ENCODE results near the gene SKA1.

SKA1 gene, protein sequence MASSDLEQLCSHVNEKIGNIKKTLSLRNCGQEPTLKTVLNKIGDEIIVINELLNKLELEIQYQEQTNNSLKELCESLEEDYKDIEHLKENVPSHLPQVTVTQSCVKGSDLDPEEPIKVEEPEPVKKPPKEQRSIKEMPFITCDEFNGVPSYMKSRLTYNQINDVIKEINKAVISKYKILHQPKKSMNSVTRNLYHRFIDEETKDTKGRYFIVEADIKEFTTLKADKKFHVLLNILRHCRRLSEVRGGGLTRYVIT

DNA sequence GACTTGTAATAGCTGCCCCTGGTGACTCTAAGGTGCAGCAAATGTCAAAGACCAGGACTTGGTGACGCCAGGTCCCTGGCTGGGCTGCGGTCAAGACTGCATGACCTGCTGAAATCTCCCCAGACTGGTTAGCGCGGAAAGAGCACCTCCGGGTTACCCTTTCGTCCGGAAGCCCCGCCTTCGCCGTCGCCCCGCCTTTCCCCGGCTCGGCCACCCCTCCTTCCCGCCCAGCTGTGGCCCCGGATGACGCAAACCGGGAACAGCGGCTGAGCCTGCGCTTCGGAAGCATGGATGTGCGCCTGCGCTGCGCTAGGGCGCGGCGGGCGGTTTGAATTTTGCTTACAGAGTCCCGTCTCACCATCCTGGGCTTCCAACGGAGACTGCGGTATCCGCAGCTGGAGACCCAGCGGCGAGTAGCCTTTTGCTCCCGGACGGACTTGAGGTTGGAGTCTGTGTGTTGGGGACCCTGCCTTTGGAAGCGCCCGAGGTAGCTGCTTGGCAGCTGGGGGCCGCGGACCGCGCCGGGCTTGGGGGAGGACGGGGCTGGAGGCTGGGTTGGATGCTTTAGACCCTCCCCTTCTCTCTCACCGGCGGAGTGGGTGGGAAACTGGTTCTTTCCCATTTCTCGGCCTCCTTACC lies at the start of gene SKA1:
SKA1 (plus strand) TSS at position 294 of the 639 bp plus-strand sequence. CDS start 785 bp downstream, outside the sequence.
- peak; percentile 93 for DNase-seq

DNA sequence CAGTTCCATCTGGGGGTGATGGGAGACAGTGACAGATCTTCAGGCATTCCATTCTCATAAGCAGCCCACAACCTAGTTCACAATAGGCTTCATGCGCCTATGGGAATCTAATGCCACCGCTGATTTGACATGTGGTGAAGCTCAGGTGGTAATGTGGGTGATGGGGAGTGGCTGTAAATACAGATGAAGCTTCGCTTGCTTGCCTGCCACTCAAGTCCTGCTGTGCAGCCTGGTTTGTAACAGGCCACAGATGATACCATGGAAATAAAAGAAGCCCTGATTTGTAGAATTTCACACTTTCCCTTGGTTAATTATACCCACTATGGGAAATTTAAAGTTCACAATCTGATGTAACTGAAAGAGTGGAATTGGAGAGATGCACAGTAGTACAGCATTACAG lies 46.9 kb upstream of the SKA1 start:
- DNase-seq: no peak

DNA sequence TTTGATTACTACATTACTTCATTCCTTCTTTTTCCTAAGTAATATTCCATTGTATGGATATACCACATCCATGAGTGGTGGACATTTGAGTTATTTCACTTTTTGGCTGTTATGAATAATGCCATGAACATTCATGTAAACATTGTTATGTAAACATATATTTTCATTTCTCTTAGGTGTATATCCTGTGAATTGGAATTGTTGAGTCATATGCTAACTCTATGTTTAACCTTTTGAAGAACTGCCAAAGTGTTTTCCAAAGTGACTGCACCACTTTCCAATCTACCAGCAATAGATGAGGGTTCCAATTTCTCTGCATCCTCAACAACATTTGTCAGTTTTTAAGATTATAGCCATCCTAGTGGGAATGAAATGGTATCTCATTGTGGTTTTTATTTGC lies 44.7 kb upstream of the SKA1 start:
- no peak for DNase-seq

DNA sequence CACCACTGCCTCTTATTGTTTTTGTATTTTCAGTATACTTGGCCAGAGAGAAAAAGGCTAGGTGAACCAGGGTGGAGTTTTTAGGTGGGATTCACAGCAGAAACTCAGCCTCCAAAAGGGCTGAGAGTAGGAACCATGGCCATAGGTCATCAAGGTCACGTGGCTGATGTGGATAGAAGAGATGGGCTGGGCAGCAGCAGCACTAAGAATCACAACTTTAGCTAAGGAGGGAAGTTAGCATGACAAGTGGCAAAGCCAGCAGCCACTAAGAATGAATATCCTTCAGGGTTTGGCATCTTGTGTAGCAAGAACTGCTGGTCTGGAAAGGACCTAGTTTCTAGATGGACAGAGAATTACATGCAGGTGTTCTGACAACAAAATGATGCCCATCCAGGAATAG lies 43.2 kb upstream of the SKA1 start:
- DNase-seq: no peak

DNA sequence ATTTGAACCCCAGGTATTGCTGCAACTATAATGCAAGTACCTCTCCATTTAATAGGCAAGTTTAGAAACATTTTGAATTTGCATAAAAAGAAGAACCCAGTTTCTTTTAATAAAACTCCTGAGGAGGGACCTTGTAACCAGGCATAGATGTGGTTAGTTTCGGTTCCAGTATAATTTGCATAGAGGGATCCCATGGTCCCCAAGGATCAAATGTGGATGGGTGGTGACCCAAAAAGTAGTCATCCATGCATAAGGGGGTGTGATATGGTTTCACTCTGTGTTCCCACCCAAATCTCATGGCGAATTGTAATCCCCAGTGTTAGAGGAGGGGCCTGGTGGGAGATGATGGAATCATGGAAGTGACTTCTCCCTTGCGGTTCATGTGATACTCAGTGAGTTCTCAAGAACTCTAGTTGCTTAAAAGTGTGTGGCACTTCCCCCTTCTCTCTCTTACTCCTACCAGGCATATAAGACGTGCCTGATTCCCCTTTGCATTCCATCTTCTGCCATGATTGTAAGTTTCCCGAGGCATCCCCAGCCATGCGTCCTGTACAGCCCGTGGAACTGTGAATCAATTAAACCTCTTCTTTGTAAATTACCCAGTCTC lies 40.2 kb upstream of the SKA1 start:
- no peak for DNase-seq

DNA sequence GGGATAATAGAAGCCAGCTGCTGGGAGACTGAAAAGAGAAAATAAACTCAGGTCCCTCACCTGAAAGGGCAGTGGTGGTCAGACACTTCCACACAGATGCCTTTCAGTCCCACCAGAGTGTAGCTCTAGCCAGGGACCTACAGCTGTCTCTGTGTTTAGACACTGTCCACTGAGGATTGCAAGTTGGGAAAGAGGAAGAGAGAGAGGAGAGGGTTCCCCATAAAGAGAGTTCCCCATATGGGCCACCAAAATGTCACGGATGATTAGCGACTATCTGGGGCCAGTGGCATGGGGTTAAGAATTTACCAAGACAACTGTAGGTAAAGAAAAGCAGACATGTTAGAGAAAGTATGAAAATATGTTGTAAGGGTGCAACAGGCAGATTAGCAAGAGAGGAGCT lies 36.7 kb upstream of the SKA1 start:
- no peak for DNase-seq

DNA sequence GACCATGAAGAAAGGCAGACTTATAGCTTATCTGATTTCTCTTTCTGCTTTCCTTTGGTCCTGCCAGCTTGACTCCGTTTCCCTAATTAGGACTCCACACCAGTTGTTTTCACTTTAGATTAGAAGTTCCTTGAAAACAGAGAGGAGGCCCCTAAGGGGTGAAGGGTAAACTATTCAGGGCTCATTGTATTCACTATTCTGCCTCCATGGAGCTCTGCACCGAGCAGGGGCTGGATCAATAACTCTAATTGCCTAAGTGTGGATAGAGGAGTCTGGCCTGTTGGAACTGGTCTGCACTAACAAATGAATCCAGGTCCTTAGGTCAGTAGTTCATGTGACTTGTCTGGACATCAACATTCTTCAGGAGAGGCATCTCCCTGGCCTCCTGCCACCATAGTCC lies 36.1 kb upstream of the SKA1 start:
- no peak for DNase-seq

DNA sequence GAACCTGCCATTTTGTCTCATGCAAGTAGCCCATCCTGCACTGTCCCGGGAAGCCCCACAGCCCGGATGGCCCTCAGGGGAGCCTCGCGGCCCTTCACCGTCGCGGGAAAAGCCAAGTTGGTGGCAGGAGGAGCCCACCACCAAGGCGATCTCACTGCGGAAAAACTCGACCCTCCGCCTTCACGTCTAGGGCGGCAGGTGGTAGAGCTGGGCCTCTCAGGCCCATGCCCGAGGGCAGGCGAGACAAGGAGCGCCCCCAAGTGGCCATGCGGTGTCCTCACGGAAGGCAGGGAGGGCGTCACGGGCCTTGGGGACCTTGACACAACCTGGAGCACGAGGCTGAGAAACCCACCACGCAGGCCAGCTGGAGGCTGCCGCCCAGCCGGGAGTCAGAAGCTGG lies 34.8 kb upstream of the SKA1 start:
- DNase-seq: no peak

DNA sequence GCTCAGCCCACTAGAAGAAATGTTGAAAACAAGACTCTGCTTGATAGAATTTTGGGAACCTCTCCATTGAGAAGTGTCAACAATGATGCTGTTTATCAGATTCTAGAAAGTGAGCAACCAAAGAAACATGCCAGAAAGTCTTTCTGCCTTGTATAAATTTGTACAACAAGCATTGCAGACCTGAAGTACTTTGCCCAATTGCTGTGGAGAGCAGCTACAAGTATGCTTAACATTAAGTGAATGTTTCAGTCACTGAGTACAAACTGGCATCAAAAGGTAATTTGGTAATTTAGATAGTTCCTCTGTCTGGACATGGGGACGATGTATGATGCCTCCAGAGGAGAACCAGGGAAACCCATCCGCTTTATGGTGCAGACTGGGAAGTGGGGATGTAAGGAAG lies 33.4 kb upstream of the SKA1 start:
- no peak for DNase-seq

DNA sequence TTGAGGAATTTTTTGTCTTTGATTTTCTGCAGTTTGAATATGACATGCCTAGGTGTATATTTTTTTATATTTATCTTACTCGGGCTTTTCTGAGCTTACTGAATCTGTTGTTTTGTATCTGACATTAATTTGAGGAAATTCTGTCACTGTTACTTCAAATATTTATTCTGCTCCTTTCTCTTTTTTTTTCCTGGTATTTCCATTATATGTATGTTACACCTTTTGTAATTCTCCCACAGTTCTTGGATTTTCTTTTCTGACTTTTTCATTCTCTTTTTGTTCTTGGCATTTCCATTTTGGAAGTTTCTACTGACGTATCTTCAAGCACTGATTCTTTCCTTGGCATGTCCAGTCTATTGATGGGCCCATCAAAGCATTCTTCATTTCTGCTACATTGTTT lies 24.1 kb upstream of the SKA1 start:
- DNase-seq: no peak

DNA sequence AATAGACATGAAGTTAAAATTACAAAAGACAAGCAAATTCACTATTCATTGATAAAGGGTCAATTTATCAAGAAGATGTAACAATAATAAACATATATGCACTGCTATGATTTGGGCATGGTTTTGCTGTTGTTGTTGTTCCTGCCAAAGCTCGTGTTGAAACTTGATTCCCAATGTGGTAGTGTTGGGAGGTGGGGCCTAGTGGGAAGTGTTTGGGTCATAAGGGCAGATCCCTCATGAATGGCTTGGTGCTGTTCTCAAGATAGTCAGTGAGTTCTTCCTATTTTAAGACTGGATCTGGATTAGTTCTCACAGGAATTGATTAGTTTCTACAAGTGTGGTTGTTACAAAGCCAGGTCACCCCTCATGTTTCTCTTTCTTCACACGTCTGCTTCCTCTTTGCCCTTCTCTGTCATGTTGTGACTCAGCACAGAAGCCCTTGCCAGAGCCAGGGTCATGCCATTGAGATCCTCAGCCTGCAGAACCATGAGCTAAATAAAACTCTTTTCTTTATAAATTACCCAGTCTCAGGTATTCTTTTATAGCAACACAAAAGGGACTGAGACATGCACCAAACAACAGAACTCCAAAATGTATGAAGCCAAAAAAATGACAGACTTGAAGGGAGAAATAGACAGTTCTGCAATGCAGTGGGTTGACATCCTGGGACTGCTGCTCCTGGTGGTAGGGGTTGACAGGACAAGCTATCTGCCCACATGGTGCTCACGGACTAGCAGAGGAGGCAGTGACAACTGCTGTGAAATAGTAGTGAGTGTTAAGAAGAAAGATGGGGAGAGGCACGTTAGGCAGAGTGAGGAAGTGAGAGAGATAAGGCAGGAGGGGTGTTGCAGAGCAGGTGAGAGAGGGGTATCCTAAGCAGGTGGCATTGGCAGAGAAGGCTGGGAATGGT lies 18.6 kb upstream of the SKA1 start:
- DNase-seq: peak; percentile 24

DNA sequence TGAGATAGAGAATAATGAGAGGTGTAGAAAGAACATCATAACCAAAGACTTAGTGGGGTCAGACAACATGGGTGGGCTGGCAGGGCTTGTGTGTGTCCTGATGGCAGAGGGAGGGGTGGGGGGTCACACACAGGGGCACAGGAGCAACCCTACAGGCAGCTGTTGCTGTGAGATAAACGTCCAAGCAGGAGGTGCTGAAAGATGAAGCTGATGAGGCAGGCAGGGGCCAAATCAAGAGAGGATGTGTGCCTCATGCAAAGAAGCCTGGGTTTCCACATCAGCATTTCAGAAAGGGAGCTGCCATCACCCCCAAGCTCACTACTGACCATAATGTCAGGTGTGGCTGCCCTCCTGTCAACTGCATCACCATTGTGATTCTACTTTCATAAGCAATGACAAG lies 16.0 kb upstream of the SKA1 start:
- no peak for DNase-seq

DNA sequence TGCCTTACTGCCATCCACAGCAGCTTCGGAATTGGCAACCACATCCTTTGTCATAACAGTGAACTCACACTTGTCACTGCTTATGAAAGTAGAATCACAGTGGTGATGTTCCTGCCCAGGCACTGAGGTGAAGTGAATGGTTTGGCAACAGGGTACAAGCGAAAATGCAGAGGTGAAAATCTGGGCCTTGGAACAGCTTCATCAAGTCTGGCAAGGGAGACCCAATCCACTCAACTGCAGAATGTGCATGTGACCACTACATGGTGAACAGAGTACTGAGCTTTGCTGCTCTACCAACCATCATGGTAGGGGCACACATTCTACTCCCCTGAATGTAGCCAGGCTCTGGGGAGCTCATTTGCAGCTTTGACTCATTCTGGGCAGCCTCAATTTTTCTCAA lies 15.0 kb upstream of the SKA1 start:
- DNase-seq: no peak

DNA sequence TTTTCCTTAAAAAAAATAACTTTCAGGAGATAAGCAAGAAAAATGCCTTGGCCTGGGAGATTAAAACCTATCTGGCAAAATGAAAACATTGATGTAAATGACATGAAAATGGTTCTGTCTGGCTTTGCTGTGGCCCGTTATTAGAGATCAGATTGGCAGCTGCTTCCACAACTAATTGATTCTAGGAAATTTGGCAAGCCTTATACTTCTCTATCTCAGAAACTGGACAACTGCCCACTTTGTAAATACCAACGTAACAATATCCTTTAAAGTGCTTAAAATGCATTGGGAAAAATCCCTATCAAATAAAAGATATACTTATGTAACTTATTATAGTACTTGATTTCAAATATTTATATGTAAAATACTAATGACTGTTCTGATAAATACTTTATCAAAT lies 14.2 kb upstream of the SKA1 start:
- no peak for DNase-seq

DNA sequence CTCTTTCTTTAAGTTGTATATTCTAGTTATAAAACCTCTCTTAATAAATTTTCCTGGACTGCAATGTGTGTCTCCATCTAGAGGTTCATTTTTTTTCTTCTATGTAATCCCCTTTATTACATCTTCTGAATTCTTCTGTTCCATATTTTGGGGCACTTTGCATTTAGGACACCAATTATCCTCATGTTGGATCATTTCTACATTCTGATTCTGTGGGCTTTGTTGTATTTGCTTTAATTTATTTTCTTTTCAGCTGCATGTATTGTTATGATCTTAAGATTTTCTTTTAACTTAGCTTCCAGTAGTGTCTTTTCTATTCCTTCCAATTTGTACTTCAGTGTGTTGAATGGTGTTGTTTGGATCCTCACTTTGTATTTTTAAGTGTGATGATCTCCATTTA lies 5.2 kb upstream of the SKA1 start:
- no peak for DNase-seq

DNA sequence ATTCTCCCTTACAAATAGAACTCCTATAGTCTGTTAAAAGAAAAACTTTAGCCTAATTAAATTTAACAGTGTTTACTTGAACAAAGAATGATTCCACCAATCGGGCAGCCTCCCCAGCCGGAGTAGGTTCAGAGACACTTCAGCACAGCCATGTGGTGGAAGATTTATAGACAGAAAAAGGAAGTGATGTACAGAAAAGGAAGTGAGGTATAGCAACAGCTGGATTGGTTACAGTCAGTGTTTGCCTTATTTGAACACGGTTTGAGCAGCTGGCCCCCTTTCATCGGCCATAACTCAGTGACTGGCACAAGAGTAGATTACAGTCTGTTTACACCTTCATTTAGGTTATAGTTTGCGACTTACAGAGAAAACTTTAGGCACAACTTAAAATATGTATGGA lies 2.1 kb upstream of the SKA1 start:
- DNase-seq: no peak

DNA sequence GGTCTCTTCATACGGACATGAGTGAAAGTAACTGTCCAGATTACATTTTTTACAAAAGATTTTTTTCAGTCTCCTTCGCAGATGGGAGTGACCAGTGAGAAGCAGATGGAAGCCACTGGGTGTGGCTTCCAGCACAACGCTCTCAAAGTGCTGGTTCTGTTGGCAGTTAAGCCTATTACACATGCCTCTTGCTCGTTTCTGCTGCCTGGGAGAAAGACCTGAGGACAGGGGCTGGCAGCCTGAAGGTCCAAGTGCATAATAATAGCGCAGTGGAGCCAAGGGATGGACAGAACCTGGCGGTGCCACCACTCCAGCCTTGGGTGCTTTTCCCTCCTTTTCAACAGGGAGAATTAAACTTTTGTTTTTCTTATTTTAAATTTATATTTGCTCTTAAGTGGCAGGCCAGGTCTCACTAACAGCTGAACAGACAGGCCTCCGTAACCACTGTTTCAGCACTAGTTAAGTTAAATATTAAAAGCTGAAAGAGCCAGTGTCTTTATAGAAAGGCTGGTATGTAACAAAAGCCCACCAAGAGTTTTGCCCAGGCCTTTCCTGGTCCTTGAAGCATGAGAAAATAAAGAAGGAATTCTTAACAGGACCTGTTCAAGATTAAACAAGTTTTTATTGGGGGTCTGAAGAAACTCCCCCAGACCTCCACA lies 1.2 kb upstream of the SKA1 start:
- DNase-seq: no peak

DNA sequence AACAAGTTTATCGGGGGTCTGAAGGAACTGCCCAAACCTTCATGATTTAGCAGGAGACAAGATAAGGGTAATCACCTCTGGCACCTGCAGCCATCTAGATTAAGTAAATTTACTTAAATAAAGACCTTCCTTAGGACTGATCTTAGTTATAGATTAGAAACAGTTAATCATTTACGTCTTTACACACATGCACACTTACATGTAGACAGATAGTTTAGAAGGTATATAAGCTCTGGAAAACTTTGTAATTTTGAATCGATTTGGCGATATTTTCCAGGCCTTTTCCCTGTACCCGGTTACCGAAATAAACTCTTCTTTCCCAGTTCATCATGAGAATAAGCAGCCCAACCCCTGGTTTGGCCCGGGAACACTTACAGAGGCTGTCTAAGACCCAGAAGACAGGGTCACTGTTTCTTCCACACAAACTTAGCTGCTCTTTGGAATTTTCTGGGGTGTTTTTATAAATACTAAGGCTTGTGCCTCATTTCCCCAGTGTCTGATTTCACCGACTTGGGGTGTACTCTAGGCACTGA lies 560 bp upstream of the SKA1 start:
- no peak for DNase-seq

DNA sequence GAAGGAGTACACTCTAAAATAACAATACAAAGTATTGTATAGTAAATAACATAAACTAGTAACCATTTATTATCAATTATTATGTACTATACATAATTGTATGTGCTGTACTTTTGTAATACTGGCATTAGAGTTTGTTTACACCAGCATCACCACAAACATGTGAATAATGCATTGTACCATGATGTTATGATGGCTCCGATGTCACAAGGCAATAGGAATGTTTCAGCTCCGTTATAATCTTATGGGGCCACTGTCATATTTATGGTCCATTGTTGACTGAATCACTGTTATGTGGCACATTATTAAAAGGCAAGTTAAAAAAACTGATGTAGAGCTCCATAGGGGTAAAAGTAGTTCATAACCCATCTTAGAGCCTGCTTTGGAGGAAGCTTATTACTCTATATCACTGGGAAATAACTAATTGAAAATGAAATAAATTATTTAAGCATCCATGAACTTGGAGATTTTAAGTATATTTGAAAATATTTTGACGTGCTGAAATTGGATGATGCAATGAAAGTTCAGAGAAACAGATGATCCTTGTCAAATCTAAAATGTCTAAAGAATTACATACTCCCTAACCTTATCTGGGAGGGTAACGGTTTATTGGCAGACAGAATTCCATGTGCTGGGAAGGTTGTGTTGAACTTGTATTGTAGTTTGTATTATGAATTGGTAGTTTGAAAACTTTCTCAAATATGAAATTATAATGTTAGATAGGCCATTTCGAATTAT lies 2.4 kb downstream of the SKA1 start:
- no peak for DNase-seq

DNA sequence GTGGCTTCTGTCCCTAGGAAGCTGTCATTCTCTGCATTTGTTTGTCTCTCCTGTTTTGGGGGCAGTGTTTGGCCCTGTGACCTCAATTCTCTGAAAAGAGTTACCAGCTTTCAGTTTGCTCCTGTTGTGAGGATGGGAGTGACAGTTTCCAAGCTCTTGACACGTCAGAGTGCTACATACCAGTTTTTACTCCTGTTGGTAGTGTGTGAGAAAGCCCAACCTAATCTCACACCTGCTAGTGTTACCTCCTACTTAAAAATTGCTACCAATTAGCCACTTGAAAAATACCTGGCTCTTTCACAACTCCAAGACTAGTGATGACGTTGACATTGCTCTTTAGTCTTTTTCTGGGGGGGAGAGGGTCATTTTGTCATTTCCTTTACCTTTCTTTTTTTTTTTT lies 14.1 kb downstream of the SKA1 start:
- no peak for DNase-seq

DNA sequence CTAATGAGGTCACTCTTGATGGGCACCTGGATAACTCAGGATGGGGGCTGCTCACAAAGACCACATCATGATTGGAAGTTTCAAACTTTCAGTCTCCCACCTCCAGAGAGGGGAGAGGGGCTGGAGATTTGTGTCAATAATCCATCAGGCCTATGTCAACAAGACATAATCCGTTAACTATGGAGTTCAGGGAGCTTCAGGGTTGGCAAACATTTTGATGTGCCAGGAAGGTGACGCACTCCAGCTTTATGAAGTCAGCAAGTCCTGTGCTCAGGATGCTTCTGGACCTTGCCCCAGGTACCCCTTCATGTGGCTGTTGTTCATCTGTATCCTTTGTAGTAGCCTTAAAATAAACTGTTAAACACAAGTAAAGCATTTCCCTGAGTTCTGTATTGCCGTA lies 19.0 kb downstream of the SKA1 start:
- no peak for DNase-seq

DNA sequence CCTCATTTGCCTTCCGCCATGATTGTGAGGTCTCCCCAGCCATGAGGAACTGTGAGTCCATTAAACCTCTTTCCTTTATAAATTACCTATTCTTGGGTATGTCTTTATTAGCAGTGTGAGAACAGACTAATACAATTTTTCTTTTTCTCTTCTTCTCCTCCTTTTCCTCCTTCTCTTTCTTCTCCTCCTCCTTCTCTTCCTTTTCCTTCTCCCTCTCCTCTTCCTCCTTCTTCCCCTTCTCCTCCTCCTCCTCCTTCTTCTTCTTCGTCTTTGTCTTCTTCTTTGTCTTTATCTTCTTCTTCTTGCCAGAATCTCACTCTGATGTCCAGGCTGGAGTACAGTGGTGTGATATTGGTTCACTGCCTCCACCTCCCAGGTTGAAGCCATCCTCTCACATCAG lies 20.2 kb downstream of the SKA1 start:
- DNase-seq: no peak

All from GDM1 (cell line).